HG02870 (cell line): ENCODE measurements around the gene CFI.

Experiments
- ATAC-seq: cut with Tn5 transposase; IDR thresholded peaks from one replicate; pipeline ENCODE4 v1.9.1; 2021; ENCODE audit warnings: mild to moderate bottlenecking, moderate library complexity; ENCODE audit not compliant: unreplicated experiment

CFI gene

DNA sequence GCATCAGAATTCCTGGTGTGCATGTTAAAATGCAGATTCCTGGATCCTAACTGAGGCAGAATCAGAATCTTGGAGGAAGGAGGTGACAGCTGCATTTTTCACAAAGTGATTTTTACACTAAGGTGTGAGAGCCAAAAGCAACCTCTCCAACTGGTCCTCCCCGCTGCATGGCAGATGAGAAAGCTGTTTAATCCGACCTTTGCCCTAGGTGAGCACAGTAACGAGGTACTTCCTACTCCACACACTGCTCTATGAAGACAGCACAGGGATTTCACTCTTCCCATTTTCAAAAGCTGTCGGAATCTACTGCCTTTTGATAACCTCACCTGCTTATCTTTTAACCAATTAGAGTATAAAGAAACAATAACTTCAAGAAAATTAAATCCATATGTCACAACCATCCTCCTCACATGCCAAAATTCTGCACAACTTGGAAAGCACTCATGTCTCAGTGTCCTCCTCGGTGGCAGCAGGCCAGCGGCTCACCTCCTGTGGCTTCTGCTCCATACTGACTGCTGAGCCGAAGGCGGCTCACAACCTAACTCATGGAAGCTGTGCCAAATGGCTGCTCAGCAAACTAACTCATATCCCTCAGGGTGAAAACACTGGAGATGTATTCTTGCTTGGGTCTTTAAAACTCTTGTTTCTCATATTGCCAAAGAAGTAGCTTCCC, 102.1 kb downstream of the CFI start:
- no peak for ATAC-seq

DNA sequence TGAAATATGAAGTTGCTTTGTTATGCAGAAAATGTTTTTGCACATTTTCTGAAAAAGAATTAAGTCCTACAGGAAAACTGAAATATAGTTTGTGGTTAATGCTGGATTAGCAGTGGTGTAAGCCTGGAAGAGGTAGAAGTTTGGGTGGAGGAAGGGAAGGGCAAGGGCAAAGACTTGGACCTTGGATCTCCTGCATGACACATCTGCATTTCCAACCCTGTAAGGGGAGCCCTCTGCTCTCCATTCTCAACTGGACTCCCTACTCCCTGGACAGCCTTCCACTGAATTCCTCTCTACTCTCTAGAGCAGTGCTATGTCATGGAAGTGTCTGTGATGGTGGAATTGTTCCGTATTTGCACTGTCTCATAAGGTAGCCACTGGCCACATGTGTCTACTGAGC, 103.1 kb downstream of the CFI start:
- no peak for ATAC-seq

DNA sequence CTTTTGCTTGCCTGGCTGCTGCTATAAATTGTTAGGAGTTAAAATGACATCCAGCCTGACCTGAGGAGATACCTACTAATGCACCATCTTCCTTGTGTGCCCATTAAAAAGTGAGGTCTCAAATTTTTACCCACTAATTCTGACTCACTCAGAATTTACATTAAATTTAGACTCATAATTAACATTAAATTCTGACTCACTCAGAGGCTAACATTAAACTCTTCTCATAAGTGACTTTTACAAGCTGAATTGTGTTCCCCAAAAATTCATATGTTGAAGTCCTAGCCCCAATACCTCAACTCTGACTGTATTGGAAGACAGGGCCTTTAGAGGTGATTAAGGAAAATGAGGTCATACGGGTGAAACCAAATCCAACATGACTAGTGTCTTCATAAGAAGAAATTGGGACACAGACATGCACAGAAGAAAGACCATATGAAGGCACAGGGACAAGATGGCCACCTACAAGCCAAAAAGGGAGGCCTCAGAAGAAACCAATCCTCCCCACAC, 110.3 kb downstream of the CFI start:
- no peak for ATAC-seq
